K562 (cell line): Measurements from ENCODE around the gene PHF14. TPM values are rescaled to one million over a fixed set of nuclear protein-coding genes. Genes with fewer than 3 reads are reported as not detected.

Experiments
- ARHGAP35 ChIP-seq: fragments of 450-650 bp; IDR thresholded peaks from 2 replicates; pipeline ENCODE4 v1.6.1; 2018; ENCODE audit not compliant: partially characterized antibody
- HLTF ChIP-seq: fragments of 450-650 bp; IDR thresholded peaks from 2 replicates; pipeline ENCODE4 v1.6.1; 2016
- HNRNPUL1 ChIP-seq: fragments of 200-400 bp; formaldehyde crosslinking; IDR thresholded peaks from 2 replicates; pipeline ENCODE4 v1.6.1; 2017; ENCODE audit warnings: low read length
- KLF13 ChIP-seq: fragments of 450-650 bp; IDR thresholded peaks from 2 replicates; pipeline ENCODE4 v1.6.1; 2016; ENCODE audit warnings: missing genetic modification characterization, low read depth, mild to moderate bottlenecking, missing compliant biosample characterization, moderate library complexity, borderline replicate concordance
- NFE2 ChIP-seq: IDR thresholded peaks from 2 replicates; pipeline ENCODE4 v1.6.1; 2014; ENCODE audit warnings: antibody characterized with exemption, low read depth
- RBM39 ChIP-seq: fragments of 200-400 bp; formaldehyde crosslinking; optimal IDR thresholded peaks from 2 replicates; pipeline ENCODE3; 2018; ENCODE audit warnings: low read depth, low read length
- SIN3B ChIP-seq: fragments of 450-650 bp; IDR thresholded peaks from 2 replicates; pipeline ENCODE4 v1.6.1; 2017; ENCODE audit warnings: low read depth, mild to moderate bottlenecking, moderate library complexity
- TCF7 ChIP-seq: sonication (generic); IDR thresholded peaks from 2 replicates; pipeline ENCODE4 v1.6.1; 2016; ENCODE audit warnings: antibody characterized with exemption, borderline replicate concordance
- ZBTB17 ChIP-seq: fragments of 450-650 bp; formaldehyde crosslinking; IDR thresholded peaks from 2 replicates; pipeline ENCODE4 v1.4.0; 2020; ENCODE audit warnings: mild to moderate bottlenecking
- ZFPM2 ChIP-seq: fragments of 250-450 bp; sonication (Bioruptor Pico); IDR thresholded peaks from 2 replicates; pipeline ENCODE4 v1.5.1; 2022; ENCODE audit warnings: mild to moderate bottlenecking
- ZNF133 ChIP-seq: fragments of 250-450 bp; sonication (Bioruptor Pico); IDR thresholded peaks from 2 replicates; pipeline ENCODE4 v1.4.0; 2020; ENCODE audit warnings: mild to moderate bottlenecking
- ZNF232 ChIP-seq: sonication (generic); formaldehyde crosslinking; IDR thresholded peaks from 2 replicates; pipeline ENCODE4 v1.8.0; 2022; ENCODE audit warnings: mild to moderate bottlenecking, missing genetic modification reagents
- polyA plus RNA-seq, 8 experiments: library from polyadenylated mRNA; depleted of rRNA in 4 of 8; stranded (reverse) in 5 of 8; unstranded in 3 of 8; fragments of >200 nt; fragmentation: Nextera tagmentation in 2 of 8; fragmentation: Illumina TruSeq in 1 of 8; extraction: Ambion mirVana in 2 of 8; extraction: Trizol in 1 of 8; gene quantifications; 2 replicates each; pipeline versions ENCODE4 v1.2.1 to v1.2.3, GENCODE V29; 2011 to 2014; ENCODE audit warnings: inconsistent platforms in 1 of 8, missing spikeins in 1 of 8
- total RNA-seq, 7 experiments: library from RNA; depleted of rRNA in 6 of 7; stranded (reverse); fragments of >200 nt in 6 of 7; fragmentation: Illumina TruSeq in 2 of 7; extraction: Trizol in 2 of 7; gene quantifications; 2 replicates each; pipeline versions ENCODE4 v1.2.1 to v1.2.3, GENCODE V29; 2011 to 2021; ENCODE audit warnings: low replicate concordance in 1 of 7
- TF ChIP-seq, protein P1 (sequence below): fragments of 250-450 bp; sonication (Bioruptor Pico); IDR thresholded peaks from 2 replicates; pipeline ENCODE4 v1.5.0; 2021
- TF ChIP-seq, protein P2 (sequence below), 3 experiments: IDR thresholded peaks in 2 of 3; conservative IDR thresholded peaks in 1 of 3; 2 replicates each; pipeline ENCODE4 v1.5.1; 2011 to 2012; ENCODE audit warnings: low read length in 3 of 3, mild to moderate bottlenecking in 3 of 3, control low read depth in 2 of 3, improper control_type of control experiment in 1 of 3, inconsistent platforms in 1 of 3, low read depth in 1 of 3, mixed read lengths in 1 of 3, moderate library complexity in 1 of 3; ENCODE audit not compliant: insufficient read depth in 2 of 3
- TF ChIP-seq, protein P3 (sequence below), 2 experiments: fragments of 450-650 bp in 1 of 2; sonication (generic) in 1 of 2; formaldehyde crosslinking in 1 of 2; IDR thresholded peaks in 1 of 2; conservative IDR thresholded peaks in 1 of 2; 2 replicates each; pipeline versions ENCODE4 v1.6.1 to v1.8.1; 2016 to 2023; ENCODE audit warnings: mild to moderate bottlenecking in 2 of 2, moderate library complexity in 2 of 2, inconsistent platforms in 1 of 2, missing genetic modification reagents in 1 of 2
- TF ChIP-seq, protein P4 (sequence below): fragments of 450-650 bp; formaldehyde crosslinking; IDR thresholded peaks from 2 replicates; pipeline ENCODE4 v1.4.0; 2020; ENCODE audit warnings: mild to moderate bottlenecking, moderate library complexity
- TF ChIP-seq, protein P5 (sequence below): fragments of 250-450 bp; sonication (Bioruptor Pico); IDR thresholded peaks from 2 replicates; pipeline ENCODE4 v1.8.0; 2022; ENCODE audit warnings: inconsistent platforms, mild to moderate bottlenecking, moderate library complexity, borderline replicate concordance
- TF ChIP-seq, protein P6 (sequence below): sonication (generic); formaldehyde crosslinking; IDR thresholded peaks from 2 replicates; pipeline ENCODE4 v1.8.1; 2023; ENCODE audit warnings: mild to moderate bottlenecking, missing genetic modification reagents

Gene PHF14
- total and polyA plus RNA-seq, 9 of the 15 experiments (the other 6 are each of a cell fraction or from before 2014, with no cell fraction given) = 27.5 to 67.6 (median 41.4) TPM

DNA sequence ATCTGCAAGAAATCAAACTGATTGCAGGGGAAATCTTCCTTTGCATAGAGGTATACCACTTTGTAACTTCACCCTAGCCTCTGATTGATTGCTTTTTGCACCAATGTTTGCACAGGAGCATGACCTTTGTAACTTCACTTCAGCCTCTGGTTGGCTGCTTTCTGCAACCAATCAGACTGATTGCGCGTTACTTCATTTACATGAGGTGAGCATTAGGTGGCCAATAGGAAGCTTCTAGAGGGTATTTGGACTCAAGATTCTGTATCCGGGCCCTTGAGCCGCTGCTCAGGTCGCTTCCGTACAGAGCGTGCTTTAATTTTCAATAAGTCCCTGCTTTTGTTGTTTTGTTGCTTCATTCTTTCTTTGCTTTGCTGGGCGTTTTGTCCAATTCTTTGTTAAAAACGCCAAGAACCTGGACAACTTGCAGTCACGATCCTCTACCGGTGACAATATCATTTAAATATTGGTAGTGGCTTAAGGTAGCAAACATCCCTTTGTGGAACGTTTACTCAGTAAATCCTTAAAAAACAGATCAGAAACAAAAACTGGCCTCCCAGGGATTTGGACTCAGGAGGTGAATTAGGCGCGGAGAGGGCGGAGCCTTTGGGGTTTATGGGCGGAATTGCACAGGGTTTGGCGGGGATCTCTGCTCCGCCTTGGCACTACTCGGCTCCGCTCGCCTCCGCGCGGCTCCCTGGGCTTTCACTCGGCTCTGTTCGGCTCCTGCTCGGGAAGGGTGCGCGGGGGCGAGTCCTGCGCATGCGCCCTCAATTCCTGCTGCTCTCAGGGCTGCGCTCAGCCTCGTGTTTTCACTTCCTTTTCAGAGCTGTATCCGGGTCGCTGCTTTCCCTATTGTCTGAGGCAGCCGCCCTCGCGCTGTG is at the start of gene PHF14 (continued):
- TF ChIP-seq HLTF = no peak
- no peak for TF ChIP-seq TCF7
- TF ChIP-seq, protein P1, sequence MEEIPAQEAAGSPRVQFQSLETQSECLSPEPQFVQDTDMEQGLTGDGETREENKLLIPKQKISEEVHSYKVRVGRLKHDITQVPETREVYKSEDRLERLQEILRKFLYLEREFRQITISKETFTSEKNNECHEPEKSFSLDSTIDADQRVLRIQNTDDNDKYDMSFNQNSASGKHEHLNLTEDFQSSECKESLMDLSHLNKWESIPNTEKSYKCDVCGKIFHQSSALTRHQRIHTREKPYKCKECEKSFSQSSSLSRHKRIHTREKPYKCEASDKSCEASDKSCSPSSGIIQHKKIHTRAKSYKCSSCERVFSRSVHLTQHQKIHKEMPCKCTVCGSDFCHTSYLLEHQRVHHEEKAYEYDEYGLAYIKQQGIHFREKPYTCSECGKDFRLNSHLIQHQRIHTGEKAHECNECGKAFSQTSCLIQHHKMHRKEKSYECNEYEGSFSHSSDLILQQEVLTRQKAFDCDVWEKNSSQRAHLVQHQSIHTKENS = no peak
- TF ChIP-seq ZFPM2 (CRISPR knock-in tag) = no peak
- TF ChIP-seq ZNF133 (CRISPR knock-in tag) = no peak
- no peak for TF ChIP-seq RBM39
- TF ChIP-seq, protein P2, sequence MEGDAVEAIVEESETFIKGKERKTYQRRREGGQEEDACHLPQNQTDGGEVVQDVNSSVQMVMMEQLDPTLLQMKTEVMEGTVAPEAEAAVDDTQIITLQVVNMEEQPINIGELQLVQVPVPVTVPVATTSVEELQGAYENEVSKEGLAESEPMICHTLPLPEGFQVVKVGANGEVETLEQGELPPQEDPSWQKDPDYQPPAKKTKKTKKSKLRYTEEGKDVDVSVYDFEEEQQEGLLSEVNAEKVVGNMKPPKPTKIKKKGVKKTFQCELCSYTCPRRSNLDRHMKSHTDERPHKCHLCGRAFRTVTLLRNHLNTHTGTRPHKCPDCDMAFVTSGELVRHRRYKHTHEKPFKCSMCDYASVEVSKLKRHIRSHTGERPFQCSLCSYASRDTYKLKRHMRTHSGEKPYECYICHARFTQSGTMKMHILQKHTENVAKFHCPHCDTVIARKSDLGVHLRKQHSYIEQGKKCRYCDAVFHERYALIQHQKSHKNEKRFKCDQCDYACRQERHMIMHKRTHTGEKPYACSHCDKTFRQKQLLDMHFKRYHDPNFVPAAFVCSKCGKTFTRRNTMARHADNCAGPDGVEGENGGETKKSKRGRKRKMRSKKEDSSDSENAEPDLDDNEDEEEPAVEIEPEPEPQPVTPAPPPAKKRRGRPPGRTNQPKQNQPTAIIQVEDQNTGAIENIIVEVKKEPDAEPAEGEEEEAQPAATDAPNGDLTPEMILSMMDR (IDR thresholded peaks at IDR 0.05 in 2 of 3, conservative IDR thresholded peaks at IDR 0.05 in 1 of 3; ENCODE audit: insufficient read depth in 2 of 3, low read depth in 1 of 3, low read length in 3 of 3) = no peak
- TF ChIP-seq ARHGAP35 = no peak
- no peak for TF ChIP-seq KLF13
- no peak for TF ChIP-seq HNRNPUL1
- TF ChIP-seq, protein P3, sequence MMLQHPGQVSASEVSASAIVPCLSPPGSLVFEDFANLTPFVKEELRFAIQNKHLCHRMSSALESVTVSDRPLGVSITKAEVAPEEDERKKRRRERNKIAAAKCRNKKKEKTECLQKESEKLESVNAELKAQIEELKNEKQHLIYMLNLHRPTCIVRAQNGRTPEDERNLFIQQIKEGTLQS (IDR thresholded peaks at IDR 0.05) = no peak; the same call in 1 of the 2 replicates
- TF ChIP-seq, protein P3 (CRISPR knock-in tag; conservative IDR thresholded peaks at IDR 0.05) = peak; percentile 76; the same call in 1 of the 2 replicates
- TF ChIP-seq SIN3B = no peak
- TF ChIP-seq ZNF232 = no peak
- TF ChIP-seq, protein P4, sequence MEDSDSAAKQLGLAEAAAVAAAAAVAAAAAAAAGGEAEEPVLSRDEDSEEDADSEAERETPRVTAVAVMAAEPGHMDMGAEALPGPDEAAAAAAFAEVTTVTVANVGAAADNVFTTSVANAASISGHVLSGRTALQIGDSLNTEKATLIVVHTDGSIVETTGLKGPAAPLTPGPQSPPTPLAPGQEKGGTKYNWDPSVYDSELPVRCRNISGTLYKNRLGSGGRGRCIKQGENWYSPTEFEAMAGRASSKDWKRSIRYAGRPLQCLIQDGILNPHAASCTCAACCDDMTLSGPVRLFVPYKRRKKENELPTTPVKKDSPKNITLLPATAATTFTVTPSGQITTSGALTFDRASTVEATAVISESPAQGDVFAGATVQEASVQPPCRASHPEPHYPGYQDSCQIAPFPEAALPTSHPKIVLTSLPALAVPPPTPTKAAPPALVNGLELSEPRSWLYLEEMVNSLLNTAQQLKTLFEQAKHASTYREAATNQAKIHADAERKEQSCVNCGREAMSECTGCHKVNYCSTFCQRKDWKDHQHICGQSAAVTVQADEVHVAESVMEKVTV (CRISPR knock-in tag) = peak; percentile 97
- TF ChIP-seq NFE2 = no peak
- TF ChIP-seq, protein P5, sequence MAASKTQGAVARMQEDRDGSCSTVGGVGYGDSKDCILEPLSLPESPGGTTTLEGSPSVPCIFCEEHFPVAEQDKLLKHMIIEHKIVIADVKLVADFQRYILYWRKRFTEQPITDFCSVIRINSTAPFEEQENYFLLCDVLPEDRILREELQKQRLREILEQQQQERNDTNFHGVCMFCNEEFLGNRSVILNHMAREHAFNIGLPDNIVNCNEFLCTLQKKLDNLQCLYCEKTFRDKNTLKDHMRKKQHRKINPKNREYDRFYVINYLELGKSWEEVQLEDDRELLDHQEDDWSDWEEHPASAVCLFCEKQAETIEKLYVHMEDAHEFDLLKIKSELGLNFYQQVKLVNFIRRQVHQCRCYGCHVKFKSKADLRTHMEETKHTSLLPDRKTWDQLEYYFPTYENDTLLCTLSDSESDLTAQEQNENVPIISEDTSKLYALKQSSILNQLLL (CRISPR knock-in tag) = no peak
- TF ChIP-seq, protein P6, sequence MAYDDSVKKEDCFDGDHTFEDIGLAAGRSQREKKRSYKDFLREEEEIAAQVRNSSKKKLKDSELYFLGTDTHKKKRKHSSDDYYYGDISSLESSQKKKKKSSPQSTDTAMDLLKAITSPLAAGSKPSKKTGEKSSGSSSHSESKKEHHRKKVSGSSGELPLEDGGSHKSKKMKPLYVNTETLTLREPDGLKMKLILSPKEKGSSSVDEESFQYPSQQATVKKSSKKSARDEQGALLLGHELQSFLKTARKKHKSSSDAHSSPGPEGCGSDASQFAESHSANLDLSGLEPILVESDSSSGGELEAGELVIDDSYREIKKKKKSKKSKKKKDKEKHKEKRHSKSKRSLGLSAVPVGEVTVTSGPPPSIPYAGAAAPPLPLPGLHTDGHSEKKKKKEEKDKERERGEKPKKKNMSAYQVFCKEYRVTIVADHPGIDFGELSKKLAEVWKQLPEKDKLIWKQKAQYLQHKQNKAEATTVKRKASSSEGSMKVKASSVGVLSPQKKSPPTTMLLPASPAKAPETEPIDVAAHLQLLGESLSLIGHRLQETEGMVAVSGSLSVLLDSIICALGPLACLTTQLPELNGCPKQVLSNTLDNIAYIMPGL (CRISPR knock-in tag) = no peak
- no peak for TF ChIP-seq ZBTB17 (CRISPR knock-in tag)
